T follicular helper cell (primary cell): Measurements from ENCODE around the gene NEK10.
"Not testable (repeated sequence)": the region's sequence is repeated elsewhere in the genome, so short reads cannot be mapped to it uniquely, and the experiment has no call there.

Experiments
- DNase-seq: peaks from one replicate; pipeline ENCODE4 v3.0.0-alpha.2; 2020; ENCODE audit warnings: low read depth

Gene NEK10

GRCh38 chr3:27354161-27354560 is 15.0 kb downstream of the NEK10 start:
- DNase-seq: no peak

GRCh38 chr3:27353221-27353620 is 16.0 kb downstream of the NEK10 start:
- DNase-seq: no peak

GRCh38 chr3:27352047-27352446 is 17.1 kb downstream of the NEK10 start:
- DNase-seq: no peak

GRCh38 chr3:27349832-27350231 is 19.4 kb downstream of the NEK10 start:
- no peak for DNase-seq

GRCh38 chr3:27345959-27346865 is 23.0 kb downstream of the NEK10 start:
- DNase-seq: no peak

- DNase-seq: no peak
Observed at GRCh38 chr3:27345493-27345892, 23.7 kb downstream of the NEK10 start.

- no peak for DNase-seq
Observed at GRCh38 chr3:27345045-27345444, 24.1 kb downstream of the NEK10 start.

- no peak for DNase-seq
Observed at GRCh38 chr3:27344192-27344591, 25.0 kb downstream of the NEK10 start.

- no peak for DNase-seq
Observed at GRCh38 chr3:27342267-27342666, 26.9 kb downstream of the NEK10 start.

- DNase-seq: no peak
Observed at GRCh38 chr3:27340534-27340933, 28.6 kb downstream of the NEK10 start.

- DNase-seq: no peak
Observed at GRCh38 chr3:27335571-27335970, 33.6 kb downstream of the NEK10 start.

- no peak for DNase-seq
Observed at GRCh38 chr3:27333843-27334242, 35.3 kb downstream of the NEK10 start.

- DNase-seq: not testable (repeated sequence)
Observed at GRCh38 chr3:27328982-27329762, 40.0 kb downstream of the NEK10 start.

- no peak for DNase-seq
Observed at GRCh38 chr3:27326629-27327545, 42.3 kb downstream of the NEK10 start.

GRCh38 chr3:27326202-27326601 is 43.0 kb downstream of the NEK10 start:
- no peak for DNase-seq

- DNase-seq: no peak
Observed at GRCh38 chr3:27325419-27325818, 43.8 kb downstream of the NEK10 start.

GRCh38 chr3:27324686-27325085 is 44.5 kb downstream of the NEK10 start:
- DNase-seq: no peak

GRCh38 chr3:27323087-27323570 is 46.1 kb downstream of the NEK10 start:
- no peak for DNase-seq

GRCh38 chr3:27322634-27323033 is 46.5 kb downstream of the NEK10 start:
- no peak for DNase-seq

GRCh38 chr3:27319847-27320526 is 49.2 kb downstream of the NEK10 start:
- DNase-seq: no peak

- no peak for DNase-seq
Observed at GRCh38 chr3:27319304-27319703, 49.9 kb downstream of the NEK10 start.
